ENCODE results near the gene NAPA.

NAPA gene

GRCh38 chr19:47481460-47482052 lies 33.3 kb downstream of the NAPA start:
- peaks cover 16% of the 10 kb centered on the region for H3F3A ChIP-seq (ENCODE audit: control insufficient read depth, insufficient read depth)
- H3K9me2 ChIP-seq (replicated peaks; ENCODE audit: control insufficient read depth, low read length), result no peaks in the 10 kb centered on the region
- peaks cover 25% of the 10 kb centered on the region for H3K4me1 ChIP-seq (ENCODE audit: control insufficient read depth, low read length)
- H3K9me3 ChIP-seq (ENCODE audit: control insufficient read depth, insufficient read depth, low read length), result no peaks in the 10 kb centered on the region
- H3K27ac ChIP-seq (ENCODE audit: low read depth, low read length), result no peak overlapping the region
- H3K36me3 ChIP-seq (ENCODE audit: control insufficient read depth, low read length), result peaks cover 15% of the 10 kb centered on the region
- no peak overlapping the region for H3K4me2 ChIP-seq (ENCODE audit: low read length)
- no peak for TF ChIP-seq CTCF (IDR thresholded peaks at IDR 0.05; ENCODE audit: low read depth, low read length, poor library complexity, severe bottlenecking)
- TF ChIP-seq EZH2phosphoT487 (IDR thresholded peaks at IDR 0.05; ENCODE audit: borderline replicate concordance, low read length), result no peak
- no peaks in the 10 kb centered on the region for H4K20me1 ChIP-seq (ENCODE audit: control insufficient read depth, insufficient read depth, low read depth, low read length)
- no peak overlapping the region for H3K4me3 ChIP-seq (ENCODE audit: low read length)
- peaks cover 16% of the 10 kb centered on the region for H3K79me2 ChIP-seq (ENCODE audit: control insufficient read depth, low read length)
- H3K27me3 ChIP-seq (ENCODE audit: control insufficient read depth, low read length), result no peaks in the 10 kb centered on the region

GRCh38 chr19:47480658-47481057 lies 34.2 kb downstream of the NAPA start:
- TF ChIP-seq EZH2phosphoT487 (IDR thresholded peaks at IDR 0.05; ENCODE audit: borderline replicate concordance, low read length) (no peak), CTCF (IDR thresholded peaks at IDR 0.05; ENCODE audit: low read depth, low read length, poor library complexity, severe bottlenecking) (no peak)
- Histone ChIP-seq H3K9me2 (replicated peaks; ENCODE audit: control insufficient read depth, low read length) (no peaks in the 10 kb centered on the region), H3K4me3 (ENCODE audit: low read length) (no peak overlapping the region), H3K36me3 (ENCODE audit: control insufficient read depth, low read length) (peaks cover 12% of the 10 kb centered on the region), H3K27me3 (ENCODE audit: control insufficient read depth, low read length) (no peaks in the 10 kb centered on the region), H4K20me1 (ENCODE audit: control insufficient read depth, insufficient read depth, low read depth, low read length) (no peaks in the 10 kb centered on the region), H3K27ac (ENCODE audit: low read depth, low read length) (no peak overlapping the region), H3F3A (ENCODE audit: control insufficient read depth, insufficient read depth) (peaks cover 14% of the 10 kb centered on the region), H3K4me2 (ENCODE audit: low read length) (no peak overlapping the region), H3K79me2 (ENCODE audit: control insufficient read depth, low read length) (peaks cover 14% of the 10 kb centered on the region), H3K4me1 (ENCODE audit: control insufficient read depth, low read length) (peaks cover 16% of the 10 kb centered on the region), H3K9me3 (ENCODE audit: control insufficient read depth, insufficient read depth, low read length) (no peaks in the 10 kb centered on the region)

GRCh38 chr19:47479701-47480503 lies 35.0 kb downstream of the NAPA start:
- peaks cover 5% of the 10 kb centered on the region for H3K36me3 ChIP-seq (ENCODE audit: control insufficient read depth, low read length)
- no peak overlapping the region for H3K4me3 ChIP-seq (ENCODE audit: low read length)
- no peaks in the 10 kb centered on the region for H4K20me1 ChIP-seq (ENCODE audit: control insufficient read depth, insufficient read depth, low read depth, low read length)
- H3K9me3 ChIP-seq (ENCODE audit: control insufficient read depth, insufficient read depth, low read length), result no peaks in the 10 kb centered on the region
- peaks cover 6% of the 10 kb centered on the region for H3K79me2 ChIP-seq (ENCODE audit: control insufficient read depth, low read length)
- no peaks in the 10 kb centered on the region for H3K9me2 ChIP-seq (replicated peaks; ENCODE audit: control insufficient read depth, low read length)
- TF ChIP-seq EZH2phosphoT487 (IDR thresholded peaks at IDR 0.05; ENCODE audit: borderline replicate concordance, low read length) (no peak), CTCF (IDR thresholded peaks at IDR 0.05; ENCODE audit: low read depth, low read length, poor library complexity, severe bottlenecking) (no peak)
- H3F3A ChIP-seq (ENCODE audit: control insufficient read depth, insufficient read depth), result peaks cover 7% of the 10 kb centered on the region
- H3K27me3 ChIP-seq (ENCODE audit: control insufficient read depth, low read length), result no peaks in the 10 kb centered on the region
- no peak overlapping the region for H3K27ac ChIP-seq (ENCODE audit: low read depth, low read length)
- peaks cover 8% of the 10 kb centered on the region for H3K4me1 ChIP-seq (ENCODE audit: control insufficient read depth, low read length)
- no peak overlapping the region for H3K4me2 ChIP-seq (ENCODE audit: low read length)

All from DOHH2 (cell line).